GM19328 (cell line): Measurements from ENCODE around the gene ATF6.
"Not testable (repeated sequence)": the region's sequence is repeated elsewhere in the genome, so short reads cannot be mapped to it uniquely, and the experiment has no call there.

Source experiments
- ATAC-seq: cut with Tn5 transposase; IDR thresholded peaks from one replicate; pipeline ENCODE4 v1.9.1; 2021; ENCODE audit warnings: mild to moderate bottlenecking, moderate library complexity; ENCODE audit not compliant: unreplicated experiment

Gene ATF6, protein sequence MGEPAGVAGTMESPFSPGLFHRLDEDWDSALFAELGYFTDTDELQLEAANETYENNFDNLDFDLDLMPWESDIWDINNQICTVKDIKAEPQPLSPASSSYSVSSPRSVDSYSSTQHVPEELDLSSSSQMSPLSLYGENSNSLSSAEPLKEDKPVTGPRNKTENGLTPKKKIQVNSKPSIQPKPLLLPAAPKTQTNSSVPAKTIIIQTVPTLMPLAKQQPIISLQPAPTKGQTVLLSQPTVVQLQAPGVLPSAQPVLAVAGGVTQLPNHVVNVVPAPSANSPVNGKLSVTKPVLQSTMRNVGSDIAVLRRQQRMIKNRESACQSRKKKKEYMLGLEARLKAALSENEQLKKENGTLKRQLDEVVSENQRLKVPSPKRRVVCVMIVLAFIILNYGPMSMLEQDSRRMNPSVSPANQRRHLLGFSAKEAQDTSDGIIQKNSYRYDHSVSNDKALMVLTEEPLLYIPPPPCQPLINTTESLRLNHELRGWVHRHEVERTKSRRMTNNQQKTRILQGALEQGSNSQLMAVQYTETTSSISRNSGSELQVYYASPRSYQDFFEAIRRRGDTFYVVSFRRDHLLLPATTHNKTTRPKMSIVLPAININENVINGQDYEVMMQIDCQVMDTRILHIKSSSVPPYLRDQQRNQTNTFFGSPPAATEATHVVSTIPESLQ

DNA sequence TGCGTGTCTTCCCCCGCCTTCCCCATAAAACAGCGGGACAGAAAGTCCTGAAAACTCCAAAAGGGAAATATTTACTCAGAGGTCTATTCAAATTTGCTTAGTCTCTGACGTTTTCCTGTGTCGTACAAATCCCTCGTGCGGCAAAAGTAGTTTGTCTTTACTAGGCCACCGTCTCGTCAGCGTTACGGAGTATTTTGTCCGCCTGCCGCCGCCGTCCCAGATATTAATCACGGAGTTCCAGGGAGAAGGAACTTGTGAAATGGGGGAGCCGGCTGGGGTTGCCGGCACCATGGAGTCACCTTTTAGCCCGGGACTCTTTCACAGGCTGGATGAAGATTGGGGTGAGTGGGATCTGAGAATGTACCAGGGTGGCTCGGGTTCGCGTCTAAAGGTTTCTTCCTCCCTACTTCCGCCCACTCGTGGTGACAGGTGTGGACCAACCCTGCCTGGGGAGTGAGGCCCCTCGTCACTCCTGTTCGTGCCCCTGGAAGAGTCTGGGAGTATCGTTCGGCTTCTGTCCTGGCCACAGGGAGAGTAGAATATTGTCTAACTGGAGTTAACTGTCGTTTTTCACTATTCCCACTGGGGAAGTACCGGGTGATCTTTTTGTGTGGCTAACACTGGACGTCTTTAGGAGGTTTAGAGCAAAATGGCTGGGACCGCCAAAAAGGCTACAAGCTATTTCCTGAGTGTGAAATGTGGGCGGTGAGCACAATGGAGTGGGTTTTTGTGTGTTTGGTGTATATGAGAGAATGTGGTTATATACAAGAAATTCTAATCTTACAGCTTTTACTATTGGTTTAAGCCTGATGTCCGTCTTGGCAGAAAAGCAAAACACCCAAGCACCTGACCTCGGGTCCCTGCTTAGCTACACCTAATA is at the start of gene ATF6:
TSS of gene ATF6 (plus strand) at position 219 of the 880 bp plus-strand sequence. CDS start at position 260, 41 bp downstream.
- ATAC-seq, result peak; percentile 45

DNA sequence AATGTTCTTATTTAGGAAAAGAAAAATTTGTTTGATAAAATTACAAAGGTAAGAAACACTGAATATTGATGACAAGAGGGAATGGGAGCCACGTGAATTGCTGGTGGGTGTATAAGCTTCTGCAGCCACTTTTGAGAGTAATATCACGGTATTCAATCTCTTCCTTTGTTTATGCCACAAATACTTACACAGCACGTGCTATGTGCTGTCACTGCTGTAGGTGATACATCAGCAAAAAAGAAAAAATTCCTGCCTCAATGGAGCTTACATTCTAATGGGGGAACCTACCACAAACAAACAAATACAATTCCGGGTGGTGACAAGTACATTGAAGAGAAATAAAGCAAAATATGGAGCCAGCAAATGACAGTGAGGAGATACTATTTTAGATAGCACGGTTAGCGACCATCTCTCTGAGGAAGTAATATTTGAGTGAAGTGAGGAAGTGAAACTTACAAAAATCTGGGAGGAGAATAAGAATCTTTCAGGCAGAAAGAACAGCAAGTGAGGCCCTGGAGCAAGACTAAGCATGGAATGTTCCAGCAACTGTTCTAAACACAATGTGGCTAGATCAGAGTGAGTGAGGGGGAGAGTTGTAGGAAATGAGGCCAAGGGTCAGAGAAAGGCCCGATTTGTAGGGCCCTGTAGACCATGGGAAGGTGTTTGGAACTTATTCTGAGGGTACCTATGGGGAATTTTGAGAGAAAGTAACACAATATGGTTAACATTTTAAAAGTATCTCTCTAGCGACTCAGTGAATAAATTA is 47.4 kb upstream of the ATF6 start:
- peak; percentile 54 for ATAC-seq

DNA sequence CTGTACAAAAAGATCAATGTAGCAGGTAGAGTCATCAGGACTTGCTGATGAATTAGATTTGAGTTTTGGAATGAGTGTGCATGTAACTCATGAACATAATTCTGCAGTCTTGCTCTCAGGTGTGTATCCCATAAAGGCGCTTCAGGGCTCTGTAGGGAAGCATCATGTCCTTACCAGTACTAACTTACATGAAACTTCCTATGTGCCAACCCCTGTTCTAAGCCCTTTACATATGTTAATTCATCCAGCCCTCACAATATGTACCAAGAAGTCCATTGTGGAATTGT is 46.9 kb upstream of the ATF6 start:
- ATAC-seq, result peak; percentile 23

DNA sequence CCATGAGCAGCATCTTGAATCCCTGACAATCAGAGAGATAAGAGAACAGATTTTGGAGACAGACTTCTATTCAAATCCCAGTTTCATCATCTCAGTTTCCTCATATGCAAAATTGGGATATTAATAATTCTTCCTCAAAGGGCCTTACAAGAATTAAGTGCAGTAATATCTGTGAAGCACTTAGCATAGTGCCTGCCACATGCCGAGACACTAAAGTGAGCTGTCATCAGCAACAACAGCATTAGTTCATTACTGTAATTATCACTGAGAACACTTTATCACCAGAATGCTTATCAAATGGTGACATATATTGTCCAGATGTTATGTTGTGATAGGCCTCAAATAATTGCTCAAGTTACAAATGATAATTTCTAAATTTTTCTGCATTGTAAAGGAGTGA is 45.7 kb upstream of the ATF6 start:
- no peak for ATAC-seq

DNA sequence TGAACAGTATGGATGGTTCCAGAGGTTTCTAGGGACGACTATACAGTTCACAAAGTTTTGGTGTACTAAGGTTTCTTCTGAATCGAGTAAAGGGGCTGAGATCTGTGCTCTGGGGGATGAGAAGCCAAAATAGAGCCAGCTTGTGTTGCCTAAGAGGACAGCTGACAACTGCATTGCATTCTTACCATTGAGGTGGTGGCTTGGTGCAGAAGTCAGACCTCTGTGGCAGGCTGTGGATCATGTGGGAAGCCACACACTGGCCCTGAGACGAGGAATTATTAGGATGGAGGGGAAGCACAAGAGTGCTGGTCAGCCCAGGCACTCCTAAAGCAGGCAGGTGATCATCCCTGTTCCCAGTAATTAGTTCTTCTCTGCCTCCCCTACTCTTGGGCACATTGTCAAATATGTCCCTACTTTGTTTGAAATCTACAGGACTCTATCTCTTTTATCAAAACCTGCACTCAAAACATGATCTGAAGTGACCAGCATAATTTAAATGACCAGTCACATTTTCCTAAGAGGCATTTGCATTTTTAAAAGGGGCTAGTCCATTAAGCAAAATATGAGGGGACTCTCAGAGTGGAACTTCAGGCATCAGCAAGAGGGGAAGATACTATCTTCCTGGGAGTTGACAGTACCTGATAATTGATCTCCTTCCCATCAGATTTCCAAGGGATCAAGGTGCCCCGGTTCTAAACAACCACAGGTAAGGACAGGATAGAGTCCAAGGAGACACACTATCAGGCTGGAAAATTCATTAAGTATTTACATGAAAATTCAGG is 45.0 kb upstream of the ATF6 start, which contains the start of gene FCRLB:
TSS of gene FCRLB (plus strand) at position 589 of the 782 bp plus-strand sequence. CDS start 1,129 bp downstream, outside the sequence.
- no peak for ATAC-seq

DNA sequence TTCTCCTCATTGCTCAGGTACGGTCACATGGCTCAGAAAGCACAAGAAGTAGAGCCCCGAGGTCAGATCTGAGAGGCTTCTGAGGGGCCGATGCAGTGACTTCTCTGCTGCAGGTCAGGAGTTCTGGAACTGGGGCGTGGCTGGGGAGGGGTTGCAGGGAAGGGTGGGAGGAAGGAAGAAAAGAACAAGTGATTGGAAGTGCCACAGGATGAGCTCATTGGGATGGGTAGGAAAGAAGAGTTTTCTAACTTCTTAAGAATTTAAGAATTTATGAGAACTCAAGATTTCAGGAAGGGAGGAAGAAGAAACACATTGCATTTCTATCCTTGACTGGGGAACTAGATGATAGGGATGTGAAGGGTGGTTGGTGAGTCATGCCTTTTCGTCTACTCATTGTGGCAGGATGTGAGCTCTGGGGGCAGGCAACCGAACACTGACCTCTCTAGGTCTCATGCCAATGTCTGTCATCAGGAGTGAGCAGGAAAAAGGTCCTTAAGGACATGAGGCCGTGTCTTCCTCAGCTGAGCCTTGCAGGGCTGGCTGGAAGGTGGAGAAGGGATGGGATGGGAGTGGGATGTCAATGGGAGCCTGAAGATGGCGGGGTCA is 44.3 kb upstream of the ATF6 start:
- ATAC-seq, result no peak

DNA sequence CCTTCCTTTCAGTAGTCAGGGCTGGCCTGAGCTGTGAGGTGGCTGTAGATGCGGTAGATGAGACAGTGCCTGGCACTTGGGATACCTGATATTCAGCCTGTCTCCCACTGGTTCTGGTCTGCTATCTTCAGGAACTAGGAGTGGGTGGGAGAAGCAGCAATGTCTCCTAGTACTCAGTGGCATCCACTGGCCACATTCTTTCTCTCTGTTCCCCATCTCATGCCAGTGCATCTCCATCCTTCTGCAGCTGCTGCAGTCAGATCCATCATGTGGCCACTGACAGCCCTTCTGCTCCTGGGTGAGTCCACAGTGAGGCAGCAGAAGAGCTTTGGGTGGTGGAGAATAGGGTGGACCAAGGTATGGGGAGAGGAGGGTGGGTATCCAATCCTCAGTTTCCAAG is 43.7 kb upstream of the ATF6 start:
- no peak for ATAC-seq

DNA sequence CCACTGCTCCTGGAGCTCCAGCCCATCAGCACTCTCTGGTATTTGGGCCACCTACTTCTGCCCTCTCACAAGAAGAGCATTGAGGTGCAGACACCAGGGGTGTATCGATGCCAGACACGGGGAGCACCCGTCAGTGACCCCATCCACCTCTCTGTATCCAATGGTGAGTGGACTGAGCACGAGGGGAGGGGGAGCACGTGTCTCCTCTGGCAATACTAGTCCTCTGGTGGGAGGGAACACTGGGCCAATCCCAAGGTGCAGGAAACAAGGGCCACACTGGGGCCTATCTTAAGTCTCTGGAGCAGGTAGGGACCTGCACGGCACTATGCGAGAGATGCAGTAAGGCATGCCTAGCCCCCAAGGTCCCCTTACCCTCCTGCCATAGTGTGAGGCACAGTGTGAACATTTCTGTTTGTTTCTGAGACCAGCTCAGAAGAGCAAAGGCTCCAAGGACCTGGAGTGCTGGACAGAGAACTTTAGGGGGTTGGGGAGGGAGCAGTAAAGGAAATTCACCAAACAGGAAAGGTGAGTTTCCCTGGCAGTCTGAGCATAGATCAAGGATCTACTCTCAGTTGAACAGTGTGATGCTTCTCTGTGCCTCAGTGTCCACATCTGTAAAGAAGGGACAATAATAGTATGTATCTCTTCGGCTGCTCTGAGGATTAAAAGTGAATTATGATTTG is 42.5 kb upstream of the ATF6 start:
- no peak for ATAC-seq

DNA sequence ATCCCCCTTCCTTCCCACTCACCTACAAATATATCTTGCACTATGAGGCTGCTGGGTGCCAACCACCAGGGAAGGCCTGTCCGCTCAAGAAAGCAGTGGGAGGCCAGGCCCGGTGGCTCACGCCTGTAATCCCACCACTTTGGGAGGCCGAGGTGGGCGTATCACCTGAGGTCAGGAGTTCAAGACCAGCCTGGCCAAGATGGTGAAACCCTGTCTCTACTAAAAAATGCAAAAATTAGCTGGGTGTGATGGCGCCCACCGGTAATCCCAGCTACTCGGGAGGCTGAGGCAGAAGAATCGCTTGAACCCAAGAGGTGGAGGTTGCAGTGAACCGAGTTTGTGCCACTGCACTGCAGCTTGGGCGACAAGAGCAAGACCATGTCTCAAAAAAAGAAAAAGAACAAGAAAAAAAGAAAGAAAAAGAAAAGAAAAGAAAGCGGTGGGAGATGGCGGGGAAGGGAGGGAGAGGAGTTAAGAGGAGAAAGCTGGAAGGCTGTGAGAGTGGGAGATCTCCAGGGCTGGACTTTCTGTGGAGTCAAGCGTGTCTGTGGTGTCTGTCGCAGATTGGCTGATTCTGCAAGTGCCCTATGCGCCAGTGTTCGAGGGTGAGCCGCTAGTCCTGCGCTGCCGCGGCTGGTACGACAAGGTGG is 40.7 kb upstream of the ATF6 start:
- not testable (repeated sequence) for ATAC-seq

DNA sequence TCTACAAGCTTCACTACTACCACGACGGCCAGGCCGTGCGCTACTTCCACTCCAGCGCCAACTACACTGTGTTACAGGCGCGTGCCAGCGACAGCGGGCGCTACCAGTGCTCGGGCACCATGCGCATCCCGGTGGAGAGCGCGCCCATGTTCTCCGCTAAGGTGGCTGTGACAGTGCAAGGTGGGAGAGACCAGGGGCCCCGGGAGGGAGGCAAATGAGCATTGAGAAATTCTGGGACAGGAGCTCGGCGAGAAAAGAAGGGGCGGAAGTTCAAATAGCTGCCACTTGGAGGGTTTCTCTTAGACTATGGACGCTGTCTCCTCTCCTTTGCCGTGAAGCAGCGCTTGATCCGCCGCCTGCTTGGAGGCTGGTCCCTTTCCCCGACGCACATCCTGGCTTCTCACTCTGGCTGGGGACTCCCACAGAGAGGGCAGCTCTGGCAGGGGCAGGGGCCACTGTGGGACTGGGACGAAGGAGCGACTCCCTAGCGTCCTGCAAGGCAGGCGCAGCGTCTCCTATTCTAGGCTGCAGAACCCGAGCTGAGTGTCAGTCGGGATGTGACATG is 40.1 kb upstream of the ATF6 start:
- ATAC-seq, result no peak

DNA sequence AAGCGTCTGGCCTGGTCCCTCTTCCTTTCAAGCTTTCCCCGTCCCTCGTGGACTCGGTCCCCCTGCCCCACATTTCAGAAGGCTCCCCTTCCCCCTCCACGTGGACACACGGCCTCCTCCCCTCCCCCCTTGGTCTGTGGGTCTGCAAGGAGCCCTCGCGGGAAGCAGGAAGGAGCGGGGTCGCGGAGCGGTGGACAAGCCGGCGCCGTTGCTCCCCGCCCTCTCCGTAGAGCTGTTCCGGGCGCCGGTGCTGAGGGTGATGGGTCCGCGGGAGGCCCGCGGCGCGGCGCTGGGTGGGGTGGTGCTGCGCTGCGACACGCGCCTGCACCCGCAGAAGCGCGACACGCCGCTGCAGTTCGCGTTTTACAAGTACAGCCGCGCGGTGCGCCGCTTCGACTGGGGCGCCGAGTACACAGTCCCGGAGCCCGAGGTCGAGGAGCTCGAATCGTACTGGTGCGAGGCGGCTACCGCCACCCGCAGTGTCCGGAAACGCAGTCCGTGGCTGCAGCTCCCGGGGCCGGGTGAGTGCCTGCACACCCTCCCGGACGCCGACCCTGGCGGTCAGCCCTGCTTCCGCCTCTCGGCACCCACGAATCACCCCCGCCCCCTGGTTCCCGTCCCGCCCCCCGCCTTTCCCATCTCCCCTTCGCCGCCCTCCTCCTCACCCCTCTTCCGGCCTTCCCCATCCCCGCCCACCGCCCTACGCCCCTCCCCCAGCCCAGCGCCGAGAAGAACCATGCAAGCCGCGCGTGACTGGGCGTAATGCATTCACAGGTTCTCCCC is 39.5 kb upstream of the ATF6 start:
- no peak for ATAC-seq

DNA sequence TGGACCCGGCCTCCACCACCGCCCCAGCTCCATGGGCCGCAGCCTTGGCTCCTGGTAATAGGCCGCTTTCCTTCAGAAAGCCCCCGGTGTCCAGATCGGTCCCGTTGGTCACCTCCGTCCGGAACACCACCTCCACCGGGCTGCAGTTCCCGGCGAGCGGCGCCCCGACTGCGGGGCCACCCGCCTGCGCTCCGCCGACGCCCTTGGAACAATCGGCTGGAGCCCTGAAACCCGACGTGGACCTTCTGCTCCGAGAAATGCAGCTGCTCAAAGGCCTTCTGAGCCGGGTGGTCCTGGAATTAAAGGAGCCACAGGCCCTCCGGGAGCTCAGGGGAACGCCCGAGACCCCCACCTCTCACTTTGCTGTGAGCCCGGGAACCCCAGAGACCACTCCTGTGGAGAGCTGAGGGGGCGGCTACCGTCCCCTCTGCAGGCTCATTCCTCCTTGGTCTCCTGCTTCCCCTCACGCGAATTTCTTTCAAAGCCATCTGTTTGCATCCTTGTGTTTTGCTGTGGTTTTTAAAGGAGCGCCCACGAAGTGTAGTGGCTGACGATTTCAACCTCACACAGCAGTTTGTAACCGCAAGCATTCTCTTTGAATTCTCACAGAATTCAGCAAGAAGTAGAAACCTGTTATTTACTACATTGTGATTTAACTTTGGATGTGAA is 38.7 kb upstream of the ATF6 start:
- ATAC-seq, result no peak

DNA sequence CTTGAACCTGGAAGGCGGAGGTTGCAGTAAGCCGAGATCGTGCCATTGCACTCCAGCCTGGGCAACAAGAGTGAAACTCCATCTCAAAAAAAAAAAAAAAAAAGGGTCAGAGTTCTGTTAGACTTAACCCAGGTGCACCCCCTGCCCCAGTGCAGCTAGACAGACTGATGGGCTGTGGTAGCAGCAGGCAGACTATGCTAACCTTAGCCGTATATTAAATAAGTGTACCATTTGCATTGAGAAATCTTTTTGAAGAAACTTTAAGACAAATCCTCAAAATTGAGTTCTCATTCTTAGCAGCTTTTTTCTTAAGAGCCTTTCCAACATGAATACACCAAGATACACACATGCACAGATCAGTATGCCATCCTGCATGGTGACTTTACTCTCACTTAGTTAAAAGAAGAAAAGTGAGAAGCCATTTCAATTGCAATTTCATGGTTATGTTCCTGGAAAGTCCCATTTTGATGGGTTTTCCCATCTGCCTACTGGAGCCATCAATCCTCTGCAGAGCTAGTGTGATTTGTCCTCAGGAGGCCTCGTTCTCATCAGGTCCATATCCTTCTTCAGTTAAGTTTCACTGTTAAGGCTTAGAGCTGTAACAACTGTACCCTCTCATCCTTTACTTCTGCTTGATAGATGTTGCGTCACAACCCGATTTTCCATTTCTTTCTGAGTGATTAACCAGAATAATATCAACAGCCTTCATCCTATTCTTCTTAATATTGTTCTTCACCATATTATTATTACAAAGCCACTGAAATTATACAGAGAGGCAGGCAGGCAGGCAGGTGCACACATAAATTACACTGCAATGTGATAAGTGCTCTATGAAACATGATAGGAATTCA is 37.5 kb upstream of the ATF6 start:
- ATAC-seq, result no peak

DNA sequence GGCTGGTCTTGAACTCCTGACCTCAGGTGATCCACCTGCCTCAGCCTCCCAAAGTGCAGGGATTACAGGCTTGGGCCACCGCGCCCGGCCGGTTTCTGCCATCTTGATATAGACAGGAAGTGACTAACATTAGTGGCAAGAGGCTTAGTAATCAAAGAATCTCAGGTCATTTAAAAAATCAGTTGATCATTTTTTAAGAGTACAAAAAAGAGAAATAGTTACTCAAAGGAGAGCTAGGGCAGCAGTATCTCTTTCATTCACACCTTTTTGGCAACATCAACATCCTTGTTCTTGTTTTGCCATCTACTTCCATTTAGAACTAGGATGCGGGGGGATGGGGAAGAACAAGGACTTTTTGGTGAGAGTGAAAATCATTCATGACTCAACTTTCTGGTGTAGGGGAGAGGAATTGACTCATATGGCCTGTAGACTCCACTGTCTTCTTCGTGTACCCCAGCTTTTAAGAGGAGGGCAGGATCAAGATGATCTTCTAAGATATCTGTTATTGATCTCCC is 36.0 kb upstream of the ATF6 start:
- ATAC-seq, result no peak

DNA sequence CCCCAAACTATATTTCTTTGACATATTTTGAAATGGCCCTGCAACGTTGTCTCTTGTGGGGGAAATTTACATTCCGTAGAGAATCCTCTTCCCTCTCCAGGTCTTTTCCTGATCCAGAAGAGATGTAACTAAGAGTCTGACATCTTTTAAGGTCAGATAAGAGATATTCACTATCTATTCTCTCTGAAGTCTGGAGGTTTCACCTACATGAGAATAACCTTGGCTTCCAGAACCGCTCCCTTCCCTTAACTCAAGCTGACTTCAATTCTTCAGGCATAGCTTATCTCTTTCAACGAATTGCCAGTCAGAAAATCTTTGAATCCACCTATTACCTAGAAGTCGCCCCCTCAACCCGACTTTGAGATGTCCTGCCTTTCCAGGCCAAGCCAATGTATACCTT is 34.9 kb upstream of the ATF6 start:
- no peak for ATAC-seq
